ENCODE results near the gene FNTB. TPM values are rescaled to one million over a fixed set of nuclear protein-coding genes. Genes with fewer than 3 reads are reported as not detected.
A peak's percentile ranks its signal among the peaks of the same experiment; 100 is the strongest.

FNTB gene
- total RNA-seq, 4 donors from 2014 or later = 40.6 to 44.6 (median 43.2) TPM

GRCh38 chr14:65101631-65102440 is 115.1 kb downstream of the FNTB start:
- peaks cover 53% of the 10 kb centered on the region for H3K4me1 ChIP-seq
- WGBS = 0% methylated on average over 37 of the region's 66 CpGs
- TF ChIP-seq POLR2A (IDR thresholded peaks at IDR 0.05) (no peak), EP300 (IDR thresholded peaks at IDR 0.05) (no peak), POLR2AphosphoS5 (IDR thresholded peaks at IDR 0.05) (no peak), CTCF (IDR thresholded peaks at IDR 0.05) (no peak)

GRCh38 chr14:65102441-65103149 is 115.9 kb downstream of the FNTB start, which contains the start of gene MAX:
MAX (minus strand) TSS chr14:65102517; CDS start chr14:65102339, 178 bp downstream.
- 0% methylated on average over 1 of the region's 61 CpGs for WGBS
- peak; percentile 99 for DNase-seq (ENCODE audit: low spot score in 2 of 2)
- Histone ChIP-seq H3K4me1 (peaks cover 45% of the 10 kb centered on the region), H3K27ac (peak within 1 kb of the TSS; percentile 94), H3K27me3 (no peaks in the 10 kb centered on the region), H3K4me3 (peak within 1 kb of the TSS; percentile 94), H3K36me3 (no peaks in the 10 kb centered on the region), H3K9me3 (no peaks in the 10 kb centered on the region)
- TF ChIP-seq EP300 (IDR thresholded peaks at IDR 0.05) = no peak
- TF ChIP-seq POLR2A (IDR thresholded peaks at IDR 0.05) = peak in 1 of 2 donors; percentile 78
- peak in 2 of 3 donors; percentile 40 to 76 for TF ChIP-seq POLR2AphosphoS5 (IDR thresholded peaks at IDR 0.05)

More at GRCh38 chr14:65101631-65102440, 115.1 kb downstream of the FNTB start:
- DNase-seq (ENCODE audit: low spot score in 2 of 2) = no peak
- Histone ChIP-seq H3K4me3 (peak overlapping the region; percentile 94), H3K27me3 (no peaks in the 10 kb centered on the region), H3K9me3 (no peaks in the 10 kb centered on the region), H3K36me3 (no peaks in the 10 kb centered on the region), H3K27ac (peak overlapping the region; percentile 94)

- DNase-seq (ENCODE audit: low spot score in 2 of 2) = no peak
- H3K9me3 ChIP-seq = no peaks in the 10 kb centered on the region
- no peaks in the 10 kb centered on the region for H3K36me3 ChIP-seq
- H3K4me1 ChIP-seq = peaks cover 38% of the 10 kb centered on the region
- TF ChIP-seq POLR2AphosphoS5 (IDR thresholded peaks at IDR 0.05) (no peak), EP300 (IDR thresholded peaks at IDR 0.05) (no peak), CTCF (IDR thresholded peaks at IDR 0.05) (no peak), POLR2A (IDR thresholded peaks at IDR 0.05) (no peak)
- H3K4me3 ChIP-seq = peak overlapping the region; percentile 94
- peak overlapping the region; percentile 26 for H3K27ac ChIP-seq
- no peaks in the 10 kb centered on the region for H3K27me3 ChIP-seq
- 13% methylated on average over 13 of the region's 22 CpGs for WGBS
These were observed 116.6 kb downstream of the FNTB start for GRCh38 chr14:65103150-65103760.

- no peaks in the 10 kb centered on the region for H3K9me3 ChIP-seq
- H3K36me3 ChIP-seq = no peaks in the 10 kb centered on the region
- peaks cover 23% of the 10 kb centered on the region for H3K4me1 ChIP-seq
- H3K27me3 ChIP-seq = no peaks in the 10 kb centered on the region
- no peak overlapping the region for H3K27ac ChIP-seq
- TF ChIP-seq CTCF (IDR thresholded peaks at IDR 0.05) (no peak), POLR2A (IDR thresholded peaks at IDR 0.05) (no peak), POLR2AphosphoS5 (IDR thresholded peaks at IDR 0.05) (no peak), EP300 (IDR thresholded peaks at IDR 0.05) (no peak)
- no peak overlapping the region for H3K4me3 ChIP-seq
- 94% methylated on average over 3 of the region's 3 CpGs for WGBS
- DNase-seq (ENCODE audit: low spot score in 2 of 2) = no peak
These were observed 118.1 kb downstream of the FNTB start for GRCh38 chr14:65104791-65105190.

- WGBS = 89% methylated on average over 4 of the region's 4 CpGs
- no peaks in the 10 kb centered on the region for H3K36me3 ChIP-seq
These were observed 119.6 kb downstream of the FNTB start for GRCh38 chr14:65106316-65106715.

More at GRCh38 chr14:65106316-65106715, 119.6 kb downstream of the FNTB start:
- Histone ChIP-seq H3K27me3 (no peaks in the 10 kb centered on the region), H3K9me3 (no peaks in the 10 kb centered on the region), H3K4me1 (peaks cover 8% of the 10 kb centered on the region), H3K4me3 (no peak overlapping the region), H3K27ac (no peak overlapping the region)
- no peak for DNase-seq (ENCODE audit: low spot score in 2 of 2)
- TF ChIP-seq EP300 (IDR thresholded peaks at IDR 0.05) (no peak), POLR2AphosphoS5 (IDR thresholded peaks at IDR 0.05) (no peak), CTCF (IDR thresholded peaks at IDR 0.05) (no peak)

All from suprapubic skin (tissue), 4 donors.